ENCODE data around the gene FAM222B. TPM values are rescaled to one million over a fixed set of nuclear protein-coding genes. Genes with fewer than 3 reads are reported as not detected.
A peak's percentile ranks its signal among the peaks of the same experiment; 100 is the strongest.

Gene FAM222B
- polyA plus RNA-seq, 2 of the 4 experiments (the other 2 are of a cell fraction) = 10.7 to 15.6 TPM

GRCh38 chr17:28880572-28880945 lies 38.0 kb upstream of the FAM222B start (continued):
- TF ChIP-seq POLR2A (IDR thresholded peaks at IDR 0.05; ENCODE audit: low read length) = no peak
- TF ChIP-seq SMC3 (IDR thresholded peaks at IDR 0.05) = no peak

- DNase-seq (ENCODE audit: low read depth in 1 of 2, low spot score in 1 of 2) (no peak), ATAC-seq (no peak), FAIRE-seq (no peak)
- CTCF ChIA-PET = interaction anchor here (1.1 to 5.9 kb wide), 13 partner anchors 10 to 152 kb away, joined by 3 to 82 read pairs (median 7); partner anchors contain the start of genes DHRS13, FLOT2, NEK8 and TLCD1
- POLR2A ChIA-PET = no interaction called here
- H3K4me1 ChIP-seq = no peaks in the 10 kb centered on the region
- H3K4me2 ChIP-seq = no peak overlapping the region
- H3K4me3 ChIP-seq = no peak overlapping the region
- 82% methylated on average over 9 of the region's 9 CpGs for WGBS (ENCODE audit: missing lambda C conversion rate)
- no peak overlapping the region for H3K27ac ChIP-seq
- H3K9me3 ChIP-seq = no peaks in the 10 kb centered on the region
- TF ChIP-seq PBX3 (IDR thresholded peaks at IDR 0.05) (no peak), ATOH8 (CRISPR knock-in tag; IDR thresholded peaks at IDR 0.05; ENCODE audit: low read depth) (no peak), EHF (CRISPR knock-in tag; IDR thresholded peaks at IDR 0.05) (no peak), HEYL (CRISPR knock-in tag; IDR thresholded peaks at IDR 0.05) (no peak), GATA3 (IDR thresholded peaks at IDR 0.05; ENCODE audit: borderline replicate concordance) (no peak), HOXB5 (CRISPR knock-in tag; IDR thresholded peaks at IDR 0.05) (no peak), ZSCAN20 (CRISPR knock-in tag; IDR thresholded peaks at IDR 0.05) (no peak), NPAS2 (CRISPR knock-in tag; IDR thresholded peaks at IDR 0.05; ENCODE audit: borderline replicate concordance) (no peak), FOXS1 (CRISPR knock-in tag; IDR thresholded peaks at IDR 0.05) (no peak), ELK1 (IDR thresholded peaks at IDR 0.05; ENCODE audit: low read depth, low read length) (no peak), ZNF302 (CRISPR knock-in tag; IDR thresholded peaks at IDR 0.05) (no peak), CHD4 (IDR thresholded peaks at IDR 0.05; ENCODE audit: borderline replicate concordance) (no peak)
These were observed 37.4 kb upstream of the FAM222B start for GRCh38 chr17:28879886-28880571.

- DNase-seq (ENCODE audit: low read depth in 1 of 2, low spot score in 1 of 2) (peak; percentile 81 to 90), FAIRE-seq (no peak), ATAC-seq (peak; percentile 77 to 96)
- Histone ChIP-seq H3K27ac (no peak overlapping the region), H3K4me3 (no peak overlapping the region), H3K4me1 (no peaks in the 10 kb centered on the region), H3K9me3 (no peaks in the 10 kb centered on the region), H3K4me2 (no peak overlapping the region)
- 89% methylated on average over 4 of the region's 4 CpGs for WGBS (ENCODE audit: missing lambda C conversion rate)
- ChIA-PET POLR2A (interaction anchor here (1.0 kb wide), 1 partner anchor 152 kb away, joined by 3 read pairs; no protein-coding TSS in a partner anchor), CTCF (interaction anchor here (0.6 to 5.9 kb wide), 24 partner anchors 8 to 1448 kb away, joined by 3 to 82 read pairs (median 4); partner anchors contain the start of genes DHRS13, FLOT2, NEK8 and SDF2)
- no peak for TF ChIP-seq POLR2AphosphoS2 (conservative IDR thresholded peaks at IDR 0.05; ENCODE audit: low read length)
- peak; percentile 48 for TF ChIP-seq CTCF (IDR thresholded peaks at IDR 0.05)
- TF ChIP-seq RAD21 (conservative IDR thresholded peaks at IDR 0.05 in 1 of 2, IDR thresholded peaks at IDR 0.05 in 1 of 2) = peak; percentile 67 to 88
- TF ChIP-seq MAZ (IDR thresholded peaks at IDR 0.05; ENCODE audit: borderline replicate concordance, low read depth, low read length) = no peak
- TF ChIP-seq SMC3 (IDR thresholded peaks at IDR 0.05) = peak; percentile 42; the same call in 2 of the 3 replicates
These were observed 36.4 kb upstream of the FAM222B start for GRCh38 chr17:28878981-28879380.

All from A549 (cell line).